Esophagus mucosa (tissue), 1 donor: ENCODE data around the gene PRKN. TPM values are rescaled to one million over a fixed set of nuclear protein-coding genes. Genes with fewer than 3 reads are reported as not detected.

ENCODE experiments used
- ATAC-seq: fragments of 200-7000 bp; cut with Tn5 transposase; one replicate; pipeline ENCODE4 v1.9.1; 2020
- total RNA-seq: library from RNA; stranded (reverse); gene quantifications from one replicate; pipeline ENCODE4 v1.2.4, GENCODE V29; 2023
- donor health status: DM: yes; HTN: yes; CAD: no.

Gene PRKN
- total RNA-seq, 1 donor from 2014 or later = 2.4 TPM

- ATAC-seq = no peak
Observed at GRCh38 chr6:162671580-162672165, 55.9 kb downstream of the PRKN start.

- no peak for ATAC-seq
Observed at GRCh38 chr6:162670345-162670744, 57.2 kb downstream of the PRKN start.

- ATAC-seq = no peak
Observed at GRCh38 chr6:162666246-162666645, 61.3 kb downstream of the PRKN start.

- no peak for ATAC-seq
Observed at GRCh38 chr6:162653808-162654207, 73.8 kb downstream of the PRKN start.

GRCh38 chr6:162651505-162651904 is 76.1 kb downstream of the PRKN start:
- no peak for ATAC-seq

GRCh38 chr6:162649271-162649670 is 78.3 kb downstream of the PRKN start:
- no peak for ATAC-seq

GRCh38 chr6:162644153-162644552 is 83.4 kb downstream of the PRKN start:
- ATAC-seq = no peak

GRCh38 chr6:162640756-162641155 is 86.8 kb downstream of the PRKN start:
- no peak for ATAC-seq

- no peak for ATAC-seq
Observed at GRCh38 chr6:162639951-162640350, 87.6 kb downstream of the PRKN start.

GRCh38 chr6:162638931-162639574 is 88.5 kb downstream of the PRKN start:
- ATAC-seq = no peak

GRCh38 chr6:162637317-162637716 is 90.2 kb downstream of the PRKN start:
- no peak for ATAC-seq

- ATAC-seq = no peak
Observed at GRCh38 chr6:162636167-162636566, 91.4 kb downstream of the PRKN start.

GRCh38 chr6:162631546-162631945 is 96.0 kb downstream of the PRKN start:
- ATAC-seq = no peak

- no peak for ATAC-seq
Observed at GRCh38 chr6:162630069-162630468, 97.5 kb downstream of the PRKN start.

- ATAC-seq = no peak
Observed at GRCh38 chr6:162627825-162628224, 99.7 kb downstream of the PRKN start.

GRCh38 chr6:162627362-162627761 is 100.2 kb downstream of the PRKN start:
- no peak for ATAC-seq

- no peak for ATAC-seq
Observed at GRCh38 chr6:162626869-162627268, 100.7 kb downstream of the PRKN start.

GRCh38 chr6:162625846-162626540 is 101.6 kb downstream of the PRKN start:
- ATAC-seq = no peak

- no peak for ATAC-seq
Observed at GRCh38 chr6:162622572-162622971, 105.0 kb downstream of the PRKN start.

- ATAC-seq = no peak
Observed at GRCh38 chr6:162621246-162621645, 106.3 kb downstream of the PRKN start.

- ATAC-seq = no peak
Observed at GRCh38 chr6:162620073-162620472, 107.5 kb downstream of the PRKN start.

- no peak for ATAC-seq
Observed at GRCh38 chr6:162618448-162619002, 109.0 kb downstream of the PRKN start.

- no peak for ATAC-seq
Observed at GRCh38 chr6:162615016-162615705, 112.4 kb downstream of the PRKN start.
